Measurements from ENCODE around the gene ZNF618. TPM values are rescaled to one million over a fixed set of nuclear protein-coding genes. Genes with fewer than 3 reads are reported as not detected.

The ZNF618 gene
- total RNA-seq, 1 experiment from 2014 or later: 4.3 TPM

- DNase-seq (ENCODE audit: low read depth): no peak
Measured at GRCh38 chr9:114021578-114021977, 145.5 kb downstream of the ZNF618 start.

- DNase-seq (ENCODE audit: low read depth): no peak
Measured at GRCh38 chr9:114023961-114024360, 147.9 kb downstream of the ZNF618 start.

- no peak for DNase-seq (ENCODE audit: low read depth)
Measured at GRCh38 chr9:114025196-114025753, 149.2 kb downstream of the ZNF618 start.

GRCh38 chr9:114025760-114026159 is 149.7 kb downstream of the ZNF618 start:
- no peak for DNase-seq (ENCODE audit: low read depth)

- no peak for DNase-seq (ENCODE audit: low read depth)
Measured at GRCh38 chr9:114026335-114026734, 150.2 kb downstream of the ZNF618 start.

GRCh38 chr9:114027159-114027862 is 151.2 kb downstream of the ZNF618 start:
- DNase-seq (ENCODE audit: low read depth): no peak

GRCh38 chr9:114027863-114028465 is 151.9 kb downstream of the ZNF618 start:
- DNase-seq (ENCODE audit: low read depth): no peak

- no peak for DNase-seq (ENCODE audit: low read depth)
Measured at GRCh38 chr9:114028646-114029045, 152.5 kb downstream of the ZNF618 start.

GRCh38 chr9:114029311-114030170 is 153.4 kb downstream of the ZNF618 start:
- DNase-seq (ENCODE audit: low read depth): no peak

GRCh38 chr9:114030364-114030763 is 154.3 kb downstream of the ZNF618 start:
- no peak for DNase-seq (ENCODE audit: low read depth)

GRCh38 chr9:114031037-114031630 is 155.0 kb downstream of the ZNF618 start:
- no peak for DNase-seq (ENCODE audit: low read depth)

GRCh38 chr9:114031948-114032840 is 156.1 kb downstream of the ZNF618 start:
- DNase-seq (ENCODE audit: low read depth): no peak

- DNase-seq (ENCODE audit: low read depth): peak; percentile 18
Measured at GRCh38 chr9:114033397-114034103, 157.4 kb downstream of the ZNF618 start.

- DNase-seq (ENCODE audit: low read depth): no peak
Measured at GRCh38 chr9:114034196-114034595, 158.1 kb downstream of the ZNF618 start.

- no peak for DNase-seq (ENCODE audit: low read depth)
Measured at GRCh38 chr9:114034661-114035062, 158.6 kb downstream of the ZNF618 start.

GRCh38 chr9:114035221-114035844 is 159.2 kb downstream of the ZNF618 start:
- no peak for DNase-seq (ENCODE audit: low read depth)

- no peak for DNase-seq (ENCODE audit: low read depth)
Measured at GRCh38 chr9:114035845-114036801, 160.0 kb downstream of the ZNF618 start.

- no peak for DNase-seq (ENCODE audit: low read depth)
Measured at GRCh38 chr9:114037249-114037648, 161.1 kb downstream of the ZNF618 start.

Data from HT1080 (cell line).